ENCODE measurements around the gene TRIM59.
"Not testable (repeated sequence)": the region's sequence is repeated elsewhere in the genome, so short reads cannot be mapped to it uniquely, and the experiment has no call there.

Gene TRIM59

DNA sequence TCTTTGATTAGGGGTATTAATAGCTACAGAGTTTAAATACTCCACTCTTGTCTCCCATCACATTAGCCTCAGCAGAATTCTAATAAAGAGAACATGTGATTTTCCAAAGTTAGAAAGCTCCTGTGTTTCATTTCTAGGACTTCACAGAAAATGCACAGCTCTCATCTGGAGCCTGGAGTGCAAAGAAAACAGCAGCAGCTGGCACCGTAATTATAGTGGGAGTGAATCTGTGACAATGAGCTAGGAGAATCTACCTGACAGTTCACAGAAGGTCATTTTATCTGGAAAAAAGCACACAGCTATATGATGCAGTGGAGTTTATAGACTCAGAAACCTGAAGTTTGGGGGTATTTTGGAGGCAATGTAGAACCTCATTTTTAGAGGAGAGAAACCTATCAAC is 5.4 kb upstream of the TRIM59 start:
- no peak for DNase-seq

DNA sequence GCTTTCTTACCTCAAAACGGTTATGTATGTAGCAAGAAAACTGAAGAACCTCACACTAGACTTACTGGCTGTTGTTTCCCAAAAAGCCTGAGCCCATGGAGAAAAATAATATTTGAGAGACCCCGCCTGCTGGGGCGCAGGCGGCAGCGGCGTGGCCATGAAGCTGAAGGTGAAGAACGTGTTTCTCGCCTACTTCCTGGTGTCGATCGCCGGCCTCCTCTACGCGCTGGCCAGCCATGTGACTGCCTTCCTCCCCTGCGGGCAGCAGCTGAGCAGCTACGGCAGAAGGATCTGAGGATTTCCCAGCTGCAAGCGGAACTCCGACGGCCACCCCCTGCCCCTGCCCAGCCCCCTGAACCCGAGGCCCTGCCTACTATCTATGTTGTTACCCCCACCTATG is 2.7 kb upstream of the TRIM59 start:
- DNase-seq: not testable (repeated sequence)

- DNase-seq: no peak
These were observed 2.0 kb upstream of the TRIM59 start for GRCh38 chr3:160451602-160452001.

- DNase-seq: no peak
These were observed 1.3 kb upstream of the TRIM59 start for GRCh38 chr3:160450846-160451245.

DNA sequence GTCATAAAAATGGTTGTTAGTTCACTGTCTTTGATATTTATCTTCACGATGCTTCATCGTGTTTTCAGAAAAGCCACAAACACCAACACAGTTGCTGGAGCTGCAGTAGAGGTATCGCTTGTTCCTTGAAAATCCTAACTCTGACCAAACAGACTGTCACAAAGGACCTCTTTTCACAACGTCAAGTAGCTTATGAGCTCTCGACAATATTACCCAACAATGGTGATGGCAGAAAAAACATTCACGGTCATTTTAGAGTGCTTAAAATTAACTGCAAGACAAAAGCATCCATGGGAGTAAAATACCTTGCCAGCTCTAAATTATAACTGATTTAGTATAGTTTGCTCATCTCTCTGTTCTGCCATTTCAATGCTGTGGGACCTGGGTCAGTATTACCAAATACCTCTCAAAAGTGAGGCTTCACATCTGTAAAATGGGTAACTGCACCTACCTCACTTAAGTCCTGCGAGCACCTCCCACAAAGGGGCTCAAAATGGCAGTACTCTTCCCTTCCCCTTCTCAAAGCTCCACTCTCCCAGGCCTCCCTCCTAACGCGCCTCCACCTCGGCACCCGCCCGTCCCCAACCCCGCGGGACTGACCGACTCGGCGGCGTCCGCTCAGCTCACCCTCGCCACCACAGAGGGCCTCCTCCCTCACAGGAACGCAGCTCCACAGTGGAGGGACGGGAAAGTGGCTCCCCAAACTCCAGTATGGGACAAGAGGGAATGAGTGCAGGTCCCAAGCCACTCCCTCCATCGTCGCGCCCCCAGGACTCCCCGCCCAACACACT is 546 bp downstream of the TRIM59 start:
- no peak for DNase-seq

DNA sequence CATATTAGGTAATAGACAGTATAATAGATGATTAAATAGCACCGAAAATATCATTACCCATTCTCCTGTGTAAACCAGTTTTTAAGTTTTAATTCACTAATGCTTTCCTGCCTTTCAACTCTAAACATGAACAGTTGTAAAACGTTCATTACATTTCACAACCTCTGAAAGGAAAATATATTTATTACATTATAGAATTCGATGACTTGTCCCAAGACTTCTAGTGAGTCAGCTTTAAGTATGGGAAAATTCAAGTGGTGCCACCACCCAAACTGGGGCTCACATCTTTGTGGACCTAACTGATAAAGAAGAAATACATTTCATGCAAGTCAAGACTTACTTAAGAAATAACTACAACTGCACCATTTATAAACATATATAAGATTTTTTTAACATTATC is 2.0 kb downstream of the TRIM59 start:
- DNase-seq: no peak

GRCh38 chr3:160446522-160447056 is 3.0 kb downstream of the TRIM59 start:
- DNase-seq: no peak

DNA sequence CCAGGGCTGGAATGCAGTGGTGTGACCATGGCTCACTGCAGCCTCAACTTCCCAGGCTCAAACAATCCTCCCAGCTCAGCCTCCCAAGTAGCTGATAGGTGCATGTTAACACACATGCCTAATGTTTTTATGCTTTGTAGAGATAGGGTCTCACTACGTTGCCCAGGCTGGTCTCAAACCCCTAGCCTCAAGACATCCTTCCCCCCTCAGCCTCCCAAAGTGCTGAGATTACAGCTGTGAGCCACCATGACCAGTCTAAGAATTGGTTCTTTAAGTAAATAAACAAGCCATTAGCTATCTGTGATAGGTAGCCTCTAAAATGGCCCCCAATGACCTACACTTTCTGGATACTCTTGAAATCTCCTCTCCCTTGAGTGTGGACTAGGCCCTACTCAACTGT is 3.7 kb downstream of the TRIM59 start:
- DNase-seq: no peak

DNA sequence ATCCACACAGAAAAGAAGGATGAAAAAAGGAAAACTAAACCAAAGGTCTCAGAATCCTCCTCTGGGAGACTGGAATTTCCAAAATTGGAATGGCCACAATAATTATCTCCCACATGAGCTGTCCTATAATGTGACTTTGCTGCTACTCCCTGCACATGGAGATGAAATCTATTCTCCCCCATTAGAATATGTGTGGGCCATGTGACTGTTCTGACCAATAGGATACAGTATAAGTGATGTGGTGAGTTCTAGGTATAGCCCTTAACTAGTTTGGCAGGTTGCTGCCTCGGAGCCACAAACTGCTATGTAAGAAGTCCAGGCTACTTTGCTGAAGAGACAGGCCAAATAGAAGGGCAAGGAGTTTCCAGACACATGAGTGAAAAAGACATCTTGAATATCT is 5.2 kb downstream of the TRIM59 start:
- DNase-seq: no peak

- DNase-seq: no peak
These were observed 8.9 kb downstream of the TRIM59 start for GRCh38 chr3:160440687-160441086.

- no peak for DNase-seq
These were observed 12.5 kb downstream of the TRIM59 start for GRCh38 chr3:160437083-160437455.

DNA sequence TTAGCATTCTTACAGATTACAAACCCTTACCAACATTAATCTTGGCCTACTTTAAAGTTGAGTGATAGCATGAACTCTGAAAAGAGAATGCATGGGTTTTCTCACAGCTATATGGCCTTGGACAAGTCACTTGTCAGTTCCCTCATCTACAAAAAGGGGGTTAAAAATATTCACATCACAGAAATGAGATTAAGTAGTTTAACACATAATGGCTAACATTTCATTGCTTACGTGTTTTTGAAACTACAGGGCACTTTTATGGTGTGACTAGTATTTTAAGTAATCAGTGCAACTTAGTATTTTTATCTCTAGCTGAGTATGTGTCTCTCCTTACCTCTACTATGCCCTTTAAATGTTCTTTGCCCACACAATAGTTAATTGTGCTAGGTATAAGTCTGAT is 13.8 kb downstream of the TRIM59 start:
- no peak for DNase-seq

GRCh38 chr3:160435095-160435494 is 14.5 kb downstream of the TRIM59 start:
- DNase-seq: no peak

DNA sequence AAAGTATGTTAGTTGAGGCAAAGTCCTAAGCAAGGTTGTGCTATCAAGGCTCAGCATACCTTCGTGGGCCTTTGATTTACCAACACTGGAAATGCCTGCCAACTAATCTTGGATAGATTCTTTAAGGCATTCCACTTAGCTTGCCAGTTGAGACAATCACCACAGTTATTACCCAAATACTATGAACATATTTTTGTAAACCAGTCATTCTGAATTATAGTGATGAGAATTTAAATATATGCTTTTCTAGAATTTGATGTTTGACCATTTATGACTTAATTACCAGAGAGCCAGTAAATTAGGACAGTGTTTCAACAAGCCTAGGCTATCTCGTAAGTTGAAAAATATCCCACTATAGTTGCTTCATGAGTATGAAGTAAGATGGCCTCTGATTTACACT is 15.5 kb downstream of the TRIM59 start:
- no peak for DNase-seq

DNA sequence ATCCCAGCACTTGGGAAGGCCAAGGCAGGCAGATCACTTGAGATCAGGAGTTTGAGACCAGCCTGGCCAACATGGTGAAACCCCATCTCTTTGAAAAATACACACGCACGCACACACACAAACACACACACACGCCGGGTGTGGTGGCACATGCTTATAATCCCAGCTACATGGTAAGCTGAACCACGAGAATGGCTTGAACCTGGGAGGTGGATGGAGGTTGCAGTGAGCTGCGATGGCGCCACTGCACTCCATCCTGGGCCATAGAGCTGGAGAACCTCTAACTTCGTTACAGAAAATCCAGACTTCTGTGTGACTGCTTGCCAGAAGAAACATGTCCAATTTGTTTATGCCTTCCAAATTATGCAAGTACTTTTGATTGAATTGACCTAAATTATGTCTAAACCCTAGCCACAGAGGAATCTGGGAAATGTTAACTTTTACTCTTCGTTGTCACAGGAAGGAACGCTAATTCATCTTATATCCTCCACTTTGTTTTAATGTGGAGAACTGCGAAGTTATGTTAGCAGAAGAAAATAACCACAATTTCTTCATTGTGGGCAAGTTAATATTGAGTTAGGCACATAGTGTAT is 21.7 kb downstream of the TRIM59 start:
- DNase-seq: no peak

- DNase-seq: no peak
These were observed 32.3 kb downstream of the TRIM59 start for GRCh38 chr3:160417311-160417710.

DNA sequence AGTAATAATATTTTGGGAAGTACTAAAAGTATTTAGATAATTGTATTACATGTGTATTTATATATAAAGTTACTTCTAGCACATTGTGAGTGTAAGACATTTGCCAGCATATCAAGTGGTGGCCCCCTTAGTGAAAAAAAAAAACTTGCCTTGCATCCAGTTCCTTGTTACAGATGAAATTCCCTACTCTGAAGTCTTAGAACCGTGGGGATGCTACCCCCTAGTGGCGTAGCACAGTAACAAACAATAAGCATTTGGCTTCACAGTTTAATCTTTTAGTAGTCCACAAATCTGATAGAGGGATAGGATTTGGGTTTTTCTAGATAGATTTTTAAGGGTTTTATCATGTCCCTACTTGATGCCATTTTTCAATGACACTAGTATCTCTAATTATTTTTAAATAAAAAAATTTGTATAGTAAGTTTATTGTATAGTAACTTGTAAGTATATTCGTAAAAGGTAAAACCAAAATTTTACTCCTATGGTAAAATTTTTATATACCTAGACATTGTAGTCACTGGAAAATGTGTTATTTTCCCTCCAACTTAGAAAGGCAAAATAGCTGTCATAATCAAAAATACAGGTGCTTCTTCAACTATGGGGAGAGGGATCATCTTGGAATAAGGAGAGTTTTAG is 35.9 kb downstream of the TRIM59 start:
- DNase-seq: peak; percentile 61

DNA sequence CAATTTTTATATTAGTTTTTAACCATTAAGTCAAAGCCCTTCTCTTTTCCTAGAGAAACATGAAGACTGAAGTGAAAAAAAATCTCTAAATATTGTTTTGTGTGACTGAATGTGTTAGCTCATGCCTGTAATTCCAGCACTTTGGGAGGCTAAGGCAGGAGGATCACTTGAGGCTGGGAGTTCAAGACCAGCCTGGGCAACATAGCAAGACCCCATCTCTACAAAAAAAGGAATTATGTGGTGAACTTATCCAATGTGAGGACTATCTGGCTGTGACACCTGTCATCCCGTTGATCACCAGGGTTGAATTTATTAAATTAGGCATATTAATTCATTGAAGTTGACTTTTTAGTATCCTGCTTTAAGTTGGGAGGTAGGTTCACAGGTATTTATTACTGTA is 37.1 kb downstream of the TRIM59 start:
- DNase-seq: no peak

DNA sequence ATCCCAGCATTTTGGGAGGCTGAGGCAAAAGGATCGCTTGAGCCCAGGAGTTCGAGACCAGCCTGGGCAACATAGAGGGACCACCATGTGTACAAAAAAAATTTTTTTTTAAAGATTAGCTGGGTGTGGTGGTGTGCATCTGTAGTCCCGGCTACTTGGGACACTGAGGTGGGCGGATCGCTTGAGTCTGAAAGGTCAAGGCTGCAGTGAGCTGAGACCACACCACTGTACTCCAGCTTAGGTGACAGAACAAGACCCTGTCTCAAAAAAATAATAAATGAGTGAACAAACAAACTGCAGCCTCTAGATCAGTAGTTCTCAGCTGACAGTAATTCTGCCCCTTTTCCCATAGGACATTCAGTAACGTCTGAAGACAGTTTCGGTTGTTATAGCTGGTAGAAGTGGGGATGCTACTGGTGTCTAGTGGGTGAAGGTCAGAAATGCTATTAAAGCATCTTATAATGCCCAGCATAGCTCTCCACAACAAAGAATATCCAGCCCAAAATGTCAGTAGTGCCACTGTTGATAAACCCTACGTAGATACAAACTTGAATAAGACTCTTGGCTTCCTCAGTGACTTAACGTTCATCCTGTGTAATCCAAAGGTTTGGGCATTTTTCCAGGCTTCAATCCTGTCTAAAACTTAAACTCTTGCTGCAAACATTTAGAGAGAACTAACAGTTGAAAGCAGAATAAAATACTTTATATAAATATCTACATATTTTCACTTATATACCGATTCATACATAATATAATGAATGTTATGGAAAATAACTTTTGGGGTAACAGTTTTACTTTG is 39.6 kb downstream of the TRIM59 start:
- no peak for DNase-seq

GRCh38 chr3:160403796-160404470 is 45.7 kb downstream of the TRIM59 start:
- DNase-seq: no peak

- no peak for DNase-seq
These were observed 46.5 kb downstream of the TRIM59 start for GRCh38 chr3:160403028-160403545.

All from NCI-H526 treated with DMSO at 0.1 percent for 48 hours (cell line).